ENCODE measurements around the gene APBB2. TPM values are rescaled to one million over a fixed set of nuclear protein-coding genes. Genes with fewer than 3 reads are reported as not detected.

Gene APBB2
- total RNA-seq, 4 donors from 2014 or later = 32.4 to 133 (median 92.1) TPM

- no peak for TF ChIP-seq POLR2A (IDR thresholded peaks at IDR 0.05)
- TF ChIP-seq CTCF (IDR thresholded peaks at IDR 0.05) = no peak
- Histone ChIP-seq H3K9me3 (no peaks in the 10 kb centered on the region), H3K27ac (no peak overlapping the region), H3K4me1 (no peaks in the 10 kb centered on the region), H3K36me3 (no peaks in the 10 kb centered on the region), H3K4me3 (no peak overlapping the region), H3K27me3 (no peaks in the 10 kb centered on the region)
- intact Hi-C loops (cut with DNase I; ENCODE audit: low total_unique reads) = no loop called here
- no peak for DNase-seq
These were observed 137.9 kb downstream of the APBB2 start for GRCh38 chr4:41076481-41076880.

DNA sequence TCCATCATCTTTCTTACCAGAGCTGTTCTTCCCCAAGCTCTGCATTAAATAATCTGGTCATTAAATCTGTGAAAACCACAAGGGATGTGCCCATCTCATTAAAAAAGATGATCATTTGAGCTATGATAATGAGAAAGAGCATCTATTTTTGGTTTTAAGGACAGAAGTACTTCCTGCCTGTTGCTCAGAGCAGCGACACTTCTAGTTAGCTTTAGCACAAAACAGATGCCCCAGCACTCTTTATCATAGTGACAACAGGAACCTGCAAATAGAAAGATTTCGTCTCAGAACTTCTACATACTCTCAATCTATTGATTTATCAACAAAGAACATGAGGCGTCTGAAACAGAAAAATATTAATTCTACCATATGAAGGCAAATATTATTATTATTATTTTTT, 140.1 kb downstream of the APBB2 start:
- Histone ChIP-seq H3K27me3 (no peaks in the 10 kb centered on the region), H3K27ac (no peak overlapping the region), H3K9me3 (no peaks in the 10 kb centered on the region), H3K4me1 (peaks cover 0 to 6% of the 10 kb centered on the region in 2 donors), H3K4me3 (no peak overlapping the region), H3K36me3 (no peaks in the 10 kb centered on the region)
- intact Hi-C loops (cut with DNase I; ENCODE audit: low total_unique reads) = no loop called here
- DNase-seq = no peak
- TF ChIP-seq POLR2A (IDR thresholded peaks at IDR 0.05) (no peak), CTCF (IDR thresholded peaks at IDR 0.05) (no peak)

- H3K27ac ChIP-seq = no peak overlapping the region
These were observed 142.1 kb downstream of the APBB2 start for GRCh38 chr4:41072021-41072777.

DNA sequence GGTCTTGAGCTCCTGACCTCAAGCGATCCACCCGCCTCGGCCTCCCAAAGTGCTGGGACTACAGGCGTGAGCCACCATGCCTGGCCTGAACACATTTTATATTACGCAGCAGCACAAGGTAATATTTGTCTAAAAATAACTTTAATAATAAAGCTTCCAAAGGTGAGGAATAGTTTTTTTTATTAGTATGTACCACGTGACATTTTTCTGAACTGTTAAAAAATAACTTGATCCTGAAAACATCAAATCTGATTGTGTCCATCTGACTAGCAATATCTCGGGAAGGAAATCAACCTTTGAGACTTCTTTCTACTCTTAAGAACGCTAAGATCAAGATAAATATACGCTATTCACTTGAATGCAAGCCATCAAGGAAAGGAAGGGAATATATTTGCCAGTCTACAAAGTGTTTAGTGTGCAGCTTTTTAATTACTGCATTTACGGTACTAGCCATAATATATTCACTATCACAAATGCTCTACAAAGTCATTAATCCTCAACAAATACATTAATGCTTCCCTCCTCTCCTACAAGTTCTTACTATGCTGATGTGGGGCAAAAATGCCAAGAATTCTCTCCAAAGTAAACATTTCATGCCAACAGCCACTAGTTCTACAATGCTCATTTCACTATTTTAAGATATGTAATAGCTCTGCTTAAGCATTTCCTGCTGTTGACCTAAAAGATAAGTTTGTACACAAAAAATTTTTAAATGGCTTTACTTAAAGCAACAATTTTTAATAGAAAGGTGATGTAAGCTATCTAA, 143.6 kb downstream of the APBB2 start:
- Histone ChIP-seq H3K27me3 (no peaks in the 10 kb centered on the region), H3K27ac (peak overlapping the region; percentile 47), H3K4me3 (no peak overlapping the region), H3K4me1 (peaks cover 0 to 6% of the 10 kb centered on the region in 2 donors), H3K9me3 (no peaks in the 10 kb centered on the region), H3K36me3 (no peaks in the 10 kb centered on the region)
- no peak for DNase-seq
- intact Hi-C loops (cut with DNase I; ENCODE audit: low total_unique reads) = no loop called here
- no peak for TF ChIP-seq CTCF (IDR thresholded peaks at IDR 0.05)
- no peak for TF ChIP-seq POLR2A (IDR thresholded peaks at IDR 0.05)

More at GRCh38 chr4:41072021-41072777, 142.1 kb downstream of the APBB2 start:
- Histone ChIP-seq H3K27me3 (no peaks in the 10 kb centered on the region), H3K36me3 (no peaks in the 10 kb centered on the region), H3K4me3 (no peak overlapping the region), H3K4me1 (peaks cover 0 to 6% of the 10 kb centered on the region in 2 donors), H3K9me3 (no peaks in the 10 kb centered on the region)
- intact Hi-C loops (cut with DNase I; ENCODE audit: low total_unique reads) = no loop called here
- no peak for DNase-seq
- no peak for TF ChIP-seq POLR2A (IDR thresholded peaks at IDR 0.05)
- no peak for TF ChIP-seq CTCF (IDR thresholded peaks at IDR 0.05)

DNA sequence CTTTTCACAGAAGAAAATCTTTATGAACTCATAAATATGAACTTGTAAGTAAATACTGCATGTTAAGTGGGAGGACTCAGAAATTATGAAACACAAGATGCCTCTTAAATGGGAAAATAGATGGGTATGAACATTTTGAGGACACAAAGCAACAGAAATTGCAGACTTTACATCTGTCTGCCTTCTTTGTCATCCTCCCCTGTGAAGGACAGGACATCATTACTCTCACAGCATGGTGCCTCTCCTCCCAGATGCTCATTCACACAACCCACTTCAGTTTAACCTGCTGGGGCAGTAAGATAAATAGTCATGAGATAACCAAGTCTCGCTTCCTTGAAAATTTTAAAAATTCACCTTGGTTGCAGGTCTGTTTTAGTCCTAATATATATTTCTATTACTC, 144.5 kb downstream of the APBB2 start:
- H3K27ac ChIP-seq = peak overlapping the region; percentile 47
- H3K4me3 ChIP-seq = no peak overlapping the region
- peaks cover 2 to 6% of the 10 kb centered on the region in 2 donors for H3K4me1 ChIP-seq
- TF ChIP-seq POLR2A (IDR thresholded peaks at IDR 0.05) (no peak), CTCF (IDR thresholded peaks at IDR 0.05) (no peak)
- intact Hi-C loops (cut with DNase I; ENCODE audit: low total_unique reads) = no loop called here
- DNase-seq = no peak
- no peaks in the 10 kb centered on the region for H3K27me3 ChIP-seq
- no peaks in the 10 kb centered on the region for H3K36me3 ChIP-seq
- H3K9me3 ChIP-seq = no peaks in the 10 kb centered on the region
